Skeletal muscle tissue (tissue), 4 donors: Measurements from ENCODE around the gene PLEKHG2. TPM values are rescaled to one million over a fixed set of nuclear protein-coding genes. Genes with fewer than 3 reads are reported as not detected.
A peak's percentile ranks its signal among the peaks of the same experiment; 100 is the strongest.

ENCODE experiments used
- H3K27ac ChIP-seq: one replicate; pipeline ENCODE4 v1.7.0; 2013; ENCODE audit warnings: mild to moderate bottlenecking, low read depth, low read length, inconsistent platforms
- H3K27me3 ChIP-seq, 3 donors: one replicate each; pipeline ENCODE4 v1.7.0; 2013; ENCODE audit warnings: low read length in 3 of 3; ENCODE audit not compliant: control insufficient read depth in 3 of 3, insufficient read depth in 3 of 3
- H3K36me3 ChIP-seq, 3 donors: one replicate each; pipeline ENCODE4 v1.7.0; 2013; ENCODE audit warnings: low read length in 3 of 3; ENCODE audit not compliant: control insufficient read depth in 3 of 3, insufficient read depth in 3 of 3
- H3K4me1 ChIP-seq, 3 donors: one replicate each; pipeline ENCODE4 v1.7.0; 2013; ENCODE audit warnings: low read length in 3 of 3, mild to moderate bottlenecking in 3 of 3; ENCODE audit not compliant: control insufficient read depth in 3 of 3, insufficient read depth in 3 of 3
- H3K4me3 ChIP-seq, 3 donors: one replicate each; pipeline ENCODE4 v1.7.0; 2013; ENCODE audit warnings: low read length in 3 of 3
- H3K9ac ChIP-seq, 3 donors: one replicate each; pipeline ENCODE4 v1.7.0; 2013; ENCODE audit warnings: low read length in 3 of 3, mild to moderate bottlenecking in 3 of 3, moderate library complexity in 2 of 3, low read depth in 1 of 3
- H3K9me3 ChIP-seq, 3 donors: one replicate each; pipeline ENCODE4 v1.7.0; 2013; ENCODE audit warnings: low read length in 3 of 3; ENCODE audit not compliant: control insufficient read depth in 3 of 3
- total RNA-seq: library from RNA; depleted of rRNA; stranded (reverse); fragments of >200 nt; gene quantifications from one replicate; pipeline ENCODE4 v1.2.3, GENCODE V29; 2014
- donor health status: Osteomylitis.

PLEKHG2 gene
- total RNA-seq, 1 donor from 2014 or later = 15.7 TPM

DNA sequence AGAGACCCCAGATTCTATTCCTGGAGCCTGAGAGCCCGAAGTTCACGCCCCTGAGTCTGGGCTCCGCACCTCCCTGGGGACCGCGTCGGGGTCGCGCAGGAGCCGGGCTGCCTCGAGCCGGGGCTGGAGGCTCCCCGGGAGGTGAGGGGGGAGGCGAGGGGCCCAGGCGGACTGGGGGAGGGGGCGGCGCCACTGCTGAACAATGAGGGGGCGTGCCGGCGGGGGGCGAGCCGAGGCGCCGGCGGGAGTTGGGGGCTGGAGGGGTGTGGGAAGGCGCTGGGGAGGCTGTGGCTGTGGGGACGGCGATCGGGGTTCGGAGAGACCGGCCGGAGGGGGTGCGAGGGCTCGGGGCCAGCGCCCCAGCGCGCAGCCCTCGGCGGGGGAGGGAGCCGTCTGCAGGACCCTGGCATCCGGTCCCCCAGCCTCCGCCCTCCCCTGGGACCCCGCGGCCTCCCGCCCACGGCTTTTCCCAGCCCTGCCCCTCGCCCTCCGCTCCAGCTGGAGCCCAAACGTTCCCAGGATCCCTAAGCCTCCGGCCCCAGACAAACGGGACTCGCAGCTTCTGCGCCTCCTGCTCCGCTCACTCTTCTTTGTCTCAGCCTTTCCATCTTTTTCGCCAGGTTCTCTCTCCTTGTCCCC lies 922 bp downstream of the PLEKHG2 start:
- H3K4me1 ChIP-seq = peaks cover 26 to 56% (median 53%) of the 10 kb centered on the region in 3 donors

GRCh38 chr19:39413911-39414608 lies 1.6 kb downstream of the PLEKHG2 start:
- H3K9ac ChIP-seq = peak overlapping the region; percentile 55 to 74 (median 65)
- H3K9me3 ChIP-seq = no peaks in the 10 kb centered on the region
- peak overlapping the region; percentile 70 to 81 (median 80) for H3K4me3 ChIP-seq
- H3K27me3 ChIP-seq = no peaks in the 10 kb centered on the region
- peaks cover 22 to 50% (median 49%) of the 10 kb centered on the region in 3 donors for H3K4me1 ChIP-seq
- peak overlapping the region; percentile 99 for H3K27ac ChIP-seq
- H3K36me3 ChIP-seq = peaks cover 2 to 7% (median 5%) of the 10 kb centered on the region in 3 donors

More for the DNA sequence above, 922 bp downstream of the PLEKHG2 start:
- peak overlapping the region; percentile 76 to 99 (median 81) for H3K9ac ChIP-seq
- no peaks in the 10 kb centered on the region for H3K9me3 ChIP-seq
- peak overlapping the region; percentile 99 for H3K27ac ChIP-seq
- peaks cover 4 to 6% (median 5%) of the 10 kb centered on the region in 3 donors for H3K36me3 ChIP-seq
- no peaks in the 10 kb centered on the region for H3K27me3 ChIP-seq
- H3K4me3 ChIP-seq = peak overlapping the region; percentile 80 to 83 (median 81)

DNA sequence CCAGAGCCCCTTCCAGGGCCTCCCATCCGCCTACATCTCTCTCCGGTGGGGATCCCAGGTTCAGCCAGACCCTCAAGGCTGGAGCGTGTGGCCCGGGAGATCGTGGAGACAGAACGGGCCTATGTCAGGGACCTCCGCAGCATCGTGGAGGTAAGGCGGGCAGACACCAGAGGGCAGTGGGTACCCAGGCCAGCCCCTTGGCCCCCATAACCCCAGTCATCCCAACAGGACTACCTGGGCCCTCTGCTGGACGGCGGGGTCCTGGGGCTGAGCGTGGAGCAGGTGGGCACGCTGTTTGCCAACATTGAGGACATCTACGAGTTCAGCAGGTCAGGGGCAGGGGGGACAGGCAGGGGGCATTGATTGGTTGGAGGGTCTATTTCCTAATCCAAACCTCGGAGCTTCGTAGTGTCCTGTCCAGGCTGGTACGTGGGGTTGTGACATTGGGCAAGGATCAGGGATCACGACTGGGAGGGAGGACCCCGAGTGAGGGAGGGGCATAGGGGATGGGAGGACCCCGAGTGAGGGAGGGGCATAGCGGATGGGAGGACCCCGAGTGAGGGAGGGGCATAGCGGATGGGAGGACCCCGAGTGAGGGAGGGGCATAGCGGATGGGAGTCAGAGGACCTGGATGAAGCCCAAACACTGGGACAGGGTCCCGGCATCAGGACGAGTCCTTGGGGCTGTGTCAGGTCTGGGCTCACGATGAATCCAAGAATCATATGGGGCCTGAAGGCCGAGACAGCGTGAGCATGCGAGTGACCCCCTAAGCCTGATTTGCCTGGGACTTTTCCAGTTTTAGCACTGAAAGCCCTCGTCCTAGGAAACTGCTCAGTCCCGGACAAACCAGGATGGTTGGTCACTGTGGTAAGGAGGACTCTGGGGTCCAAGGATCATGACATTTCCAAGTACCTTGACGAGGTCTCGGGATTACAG lies 2.9 kb downstream of the PLEKHG2 start:
- peaks cover 18 to 41% (median 41%) of the 10 kb centered on the region in 3 donors for H3K4me1 ChIP-seq
- peak overlapping the region; percentile 99 for H3K27ac ChIP-seq
- H3K9ac ChIP-seq = peak overlapping the region in 2 of 3 donors; percentile 19 to 74
- peaks cover 2 to 8% (median 6%) of the 10 kb centered on the region in 3 donors for H3K36me3 ChIP-seq
- peak overlapping the region in 2 of 3 donors; percentile 35 to 81 for H3K4me3 ChIP-seq
- H3K9me3 ChIP-seq = no peaks in the 10 kb centered on the region
- no peaks in the 10 kb centered on the region for H3K27me3 ChIP-seq

DNA sequence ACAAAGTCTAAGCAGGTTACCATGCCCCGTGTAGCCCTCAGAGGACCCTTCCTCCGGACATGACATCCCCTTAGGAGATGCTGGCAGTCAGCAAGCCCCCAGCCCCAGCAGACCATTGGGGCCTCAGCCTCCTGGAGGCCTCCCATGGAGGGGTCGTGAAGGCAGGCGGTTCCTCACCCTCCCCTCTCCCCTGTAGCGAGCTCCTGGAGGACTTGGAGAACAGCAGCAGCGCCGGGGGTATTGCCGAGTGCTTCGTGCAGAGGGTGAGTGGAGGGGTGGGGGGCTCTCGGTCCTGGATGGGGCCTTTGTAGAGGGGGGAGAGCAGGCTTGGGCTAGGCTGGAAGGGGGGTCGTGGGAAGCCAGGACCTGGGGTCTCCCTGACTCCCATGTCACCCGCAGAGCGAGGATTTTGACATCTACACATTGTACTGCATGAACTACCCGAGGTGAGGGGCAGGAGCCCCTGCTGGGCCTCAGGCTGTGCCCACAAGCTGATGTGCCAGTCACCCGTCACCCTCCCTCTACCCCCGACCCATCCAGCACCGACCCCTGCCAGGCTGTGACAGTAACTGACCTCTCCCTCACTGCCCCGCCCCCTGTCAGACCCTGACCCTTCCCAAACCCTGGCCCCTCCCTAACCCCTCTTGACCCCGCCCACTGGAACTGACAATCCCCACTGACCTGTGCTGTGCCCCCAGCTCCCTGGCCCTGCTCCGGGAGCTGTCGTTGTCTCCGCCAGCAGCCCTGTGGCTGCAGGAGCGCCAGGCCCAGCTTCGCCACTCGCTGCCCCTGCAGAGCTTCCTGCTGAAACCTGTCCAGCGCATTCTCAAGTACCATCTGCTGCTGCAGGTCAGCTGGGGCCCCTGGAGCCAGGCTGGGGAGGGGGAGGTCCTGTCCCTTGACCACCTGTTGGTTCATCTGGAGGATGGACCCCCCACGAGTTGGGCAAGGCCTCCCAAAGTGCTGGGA lies 4.0 kb downstream of the PLEKHG2 start:
- Histone ChIP-seq H3K4me3 (no peak overlapping the region), H3K9ac (peak overlapping the region in 1 of 3 donors; percentile 40), H3K9me3 (no peaks in the 10 kb centered on the region), H3K36me3 (peaks cover 6 to 8% (median 7%) of the 10 kb centered on the region in 3 donors), H3K4me1 (peaks cover 8 to 30% (median 30%) of the 10 kb centered on the region in 3 donors), H3K27me3 (no peaks in the 10 kb centered on the region), H3K27ac (no peak overlapping the region)

GRCh38 chr19:39417463-39418181 lies 5.2 kb downstream of the PLEKHG2 start:
- Histone ChIP-seq H3K9me3 (no peaks in the 10 kb centered on the region), H3K27ac (no peak overlapping the region), H3K4me3 (no peak overlapping the region), H3K27me3 (no peaks in the 10 kb centered on the region), H3K9ac (no peak overlapping the region), H3K4me1 (peaks cover 3 to 27% (median 27%) of the 10 kb centered on the region in 3 donors), H3K36me3 (peaks cover 6 to 9% (median 8%) of the 10 kb centered on the region in 3 donors)

GRCh38 chr19:39419003-39419402 lies 6.5 kb downstream of the PLEKHG2 start:
- Histone ChIP-seq H3K4me3 (no peak overlapping the region), H3K27ac (no peak overlapping the region), H3K9me3 (no peaks in the 10 kb centered on the region), H3K27me3 (no peaks in the 10 kb centered on the region), H3K4me1 (peaks cover 3 to 24% (median 20%) of the 10 kb centered on the region in 3 donors), H3K9ac (no peak overlapping the region), H3K36me3 (peaks cover 6 to 11% (median 8%) of the 10 kb centered on the region in 3 donors)

GRCh38 chr19:39420769-39421168 lies 8.3 kb downstream of the PLEKHG2 start:
- no peaks in the 10 kb centered on the region for H3K27me3 ChIP-seq
- no peak overlapping the region for H3K4me3 ChIP-seq
- no peaks in the 10 kb centered on the region for H3K9me3 ChIP-seq
- H3K9ac ChIP-seq = no peak overlapping the region
- H3K4me1 ChIP-seq = peaks cover 0 to 7% (median 4%) of the 10 kb centered on the region in 3 donors
- peaks cover 6 to 13% (median 8%) of the 10 kb centered on the region in 3 donors for H3K36me3 ChIP-seq
- no peak overlapping the region for H3K27ac ChIP-seq

DNA sequence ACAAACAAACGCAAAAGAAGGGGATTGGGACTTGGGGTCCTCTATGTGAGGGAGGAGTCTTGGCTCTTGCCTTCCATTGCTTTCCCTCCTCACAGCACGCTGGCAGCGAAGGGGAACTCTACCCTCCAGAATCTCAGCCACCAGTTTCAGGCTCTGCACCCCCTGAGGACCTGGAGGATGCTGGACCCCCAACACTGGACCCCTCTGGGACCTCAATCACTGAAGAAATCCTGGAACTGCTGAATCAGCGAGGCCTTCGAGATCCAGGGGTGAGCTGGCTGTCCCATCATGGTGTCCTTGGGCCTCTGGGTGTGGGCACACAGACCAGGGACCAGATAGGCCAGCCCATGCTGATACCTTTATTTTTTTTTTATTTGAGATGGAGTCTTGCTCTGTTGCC lies 9.6 kb downstream of the PLEKHG2 start:
- Histone ChIP-seq H3K36me3 (peaks cover 6 to 13% (median 8%) of the 10 kb centered on the region in 3 donors), H3K9me3 (no peaks in the 10 kb centered on the region), H3K4me3 (no peak overlapping the region), H3K27me3 (no peaks in the 10 kb centered on the region), H3K4me1 (no peaks in the 10 kb centered on the region), H3K9ac (no peak overlapping the region), H3K27ac (no peak overlapping the region)
